COLO829 (cell line): ENCODE measurements around the gene CPE.
"Not testable (repeated sequence)": the region's sequence is repeated elsewhere in the genome, so short reads cannot be mapped to it uniquely, and the experiment has no call there.

ENCODE experiments used
- DNase-seq: peaks from one replicate; pipeline ENCODE4 v3.0.0; 2012; ENCODE audit warnings: low spot score

Gene CPE

GRCh38 chr4:165462009-165462408 is 83.2 kb downstream of the CPE start:
- DNase-seq: no peak

- DNase-seq: no peak
These were observed 85.6 kb downstream of the CPE start for GRCh38 chr4:165464376-165464775.

GRCh38 chr4:165464813-165465381 is 86.1 kb downstream of the CPE start:
- peak; percentile 77 for DNase-seq

GRCh38 chr4:165470009-165470408 is 91.2 kb downstream of the CPE start:
- DNase-seq: no peak

- DNase-seq: no peak
These were observed 94.3 kb downstream of the CPE start for GRCh38 chr4:165472943-165473676.

- no peak for DNase-seq
These were observed 96.2 kb downstream of the CPE start for GRCh38 chr4:165474784-165475705.

- no peak for DNase-seq
These were observed 96.9 kb downstream of the CPE start for GRCh38 chr4:165475706-165476070.

- DNase-seq: no peak
These were observed 97.6 kb downstream of the CPE start for GRCh38 chr4:165476214-165477098.

- DNase-seq: no peak
These were observed 99.0 kb downstream of the CPE start for GRCh38 chr4:165477799-165478198.

GRCh38 chr4:165478260-165478659 is 99.5 kb downstream of the CPE start:
- DNase-seq: no peak

GRCh38 chr4:165481053-165481835 is 102.4 kb downstream of the CPE start:
- DNase-seq: no peak

GRCh38 chr4:165489786-165490185 is 111.0 kb downstream of the CPE start:
- no peak for DNase-seq

- not testable (repeated sequence) for DNase-seq
These were observed 113.8 kb downstream of the CPE start for GRCh38 chr4:165492583-165492982.

GRCh38 chr4:165493359-165493758 is 114.6 kb downstream of the CPE start:
- DNase-seq: peak; percentile 51

GRCh38 chr4:165502916-165503907 is 124.4 kb downstream of the CPE start:
- DNase-seq: no peak

GRCh38 chr4:165504184-165504583 is 125.4 kb downstream of the CPE start:
- DNase-seq: no peak

- no peak for DNase-seq
These were observed 127.4 kb downstream of the CPE start for GRCh38 chr4:165505958-165506837.

- DNase-seq: no peak
These were observed 128.0 kb downstream of the CPE start for GRCh38 chr4:165506849-165507248.

GRCh38 chr4:165507381-165507780 is 128.6 kb downstream of the CPE start:
- no peak for DNase-seq
